Muscle layer of duodenum (tissue), 2 donors: ENCODE data around the gene HOXB5.

Experiments
- H3K27ac ChIP-seq: one replicate; pipeline ENCODE4 v1.7.0; 2013; ENCODE audit warnings: mild to moderate bottlenecking, low read length
- H3K27me3 ChIP-seq: one replicate; pipeline ENCODE4 v1.7.0; 2013; ENCODE audit warnings: low read depth, mild to moderate bottlenecking, control low read depth, low read length
- H3K36me3 ChIP-seq, 2 donors: one replicate each; pipeline ENCODE4 v1.7.0; 2013; ENCODE audit warnings: low read length in 2 of 2, control low read depth in 1 of 2, mild to moderate bottlenecking in 1 of 2; ENCODE audit not compliant: insufficient read depth in 2 of 2, control insufficient read depth in 1 of 2
- H3K4me1 ChIP-seq, 2 donors: one replicate each; pipeline ENCODE4 v1.7.0; 2013; ENCODE audit warnings: low read length in 2 of 2, mild to moderate bottlenecking in 2 of 2, control low read depth in 1 of 2, moderate library complexity in 1 of 2; ENCODE audit not compliant: insufficient read depth in 2 of 2, control insufficient read depth in 1 of 2
- H3K4me3 ChIP-seq, 2 donors: one replicate each; pipeline ENCODE4 v1.7.0; 2013; ENCODE audit warnings: low read length in 2 of 2, low read depth in 1 of 2, mild to moderate bottlenecking in 1 of 2
- H3K9me3 ChIP-seq, 2 donors: one replicate each; pipeline ENCODE4 v1.7.0; 2013; ENCODE audit warnings: low read length in 2 of 2, control low read depth in 1 of 2, mild to moderate bottlenecking in 1 of 2; ENCODE audit not compliant: control insufficient read depth in 1 of 2
- donor health status: healthy.

The HOXB5 gene

DNA sequence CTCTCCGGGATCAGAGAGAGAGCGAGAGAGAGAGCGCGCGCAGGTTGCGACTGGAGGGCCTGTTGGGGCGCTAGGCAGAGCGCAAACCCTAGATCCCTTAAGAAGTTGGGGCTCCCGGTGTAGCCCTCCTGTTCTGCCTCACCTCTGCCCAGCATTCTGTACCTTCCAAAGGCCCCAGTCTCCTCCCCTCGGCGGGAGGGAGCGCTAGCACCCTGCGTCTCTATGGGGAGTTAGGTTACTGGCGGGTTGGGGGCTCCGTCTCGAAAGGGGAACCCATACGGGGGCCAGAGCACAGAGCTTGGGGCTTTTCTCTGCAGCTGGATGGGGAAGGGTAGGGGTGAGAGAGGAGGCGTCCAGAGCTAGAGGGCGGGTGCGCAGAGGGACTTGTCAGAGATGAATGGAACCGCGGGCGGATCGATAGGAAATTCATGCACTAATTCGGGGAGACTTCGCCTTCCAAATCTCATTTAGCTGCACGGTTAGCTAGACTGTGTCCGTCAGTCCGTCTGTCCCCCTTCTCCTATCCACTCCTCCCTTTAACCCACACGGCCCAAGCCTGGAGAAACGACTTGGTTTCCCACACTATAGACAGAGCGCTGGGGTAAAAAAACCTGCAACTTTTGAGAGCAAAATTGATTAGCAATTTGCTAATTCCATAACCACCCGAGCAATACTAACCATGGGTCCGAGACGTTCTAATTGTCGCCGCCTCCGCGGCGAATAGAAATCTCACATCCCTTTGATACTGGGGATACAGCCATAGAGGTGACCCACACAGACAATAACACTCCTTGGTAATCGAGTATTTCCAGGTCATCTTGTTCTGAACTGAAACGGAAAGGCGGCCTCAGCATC is 14.7 kb downstream of the HOXB5 start:
- peak overlapping the region; percentile 69 to 72 for H3K4me3 ChIP-seq
- peaks cover 12 to 33% of the 10 kb centered on the region in 2 donors for H3K4me1 ChIP-seq
- H3K27me3 ChIP-seq, result peaks cover 20% of the 10 kb centered on the region

DNA sequence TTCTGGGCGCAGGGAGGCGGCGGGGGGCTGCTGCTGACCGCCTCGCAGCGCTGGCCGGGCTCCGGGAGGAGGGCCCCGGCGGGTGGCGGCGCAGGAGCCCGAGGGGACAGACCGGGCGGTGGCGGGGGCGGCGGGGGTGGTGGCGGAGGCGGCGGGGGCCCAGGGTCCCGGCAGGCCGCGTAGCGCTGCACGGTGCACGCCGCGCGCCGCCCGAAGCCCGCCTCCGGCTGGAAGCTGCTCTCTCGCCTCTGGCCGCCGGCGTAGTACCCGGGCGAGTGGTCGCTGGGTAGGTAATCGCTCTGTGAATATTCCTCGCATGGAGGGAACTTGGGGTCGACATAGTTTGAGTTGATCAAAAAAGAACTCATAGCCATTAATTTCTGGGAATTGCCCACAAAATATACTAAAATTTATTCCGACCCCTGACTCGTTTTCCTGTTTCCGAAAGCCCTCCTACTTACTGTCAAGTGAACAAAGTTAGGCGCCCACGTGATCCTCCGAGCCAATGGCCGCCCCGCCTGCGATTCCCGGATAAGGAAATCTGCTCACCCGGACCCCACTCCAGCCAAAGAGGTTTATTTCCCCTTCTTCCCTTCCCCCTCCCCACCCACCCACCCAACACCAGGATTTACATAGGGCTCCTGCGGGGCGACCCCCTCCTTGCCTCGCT is 15.5 kb downstream of the HOXB5 start, which contains the start of gene HOXB4:
TSS of gene HOXB4 (minus strand) at position 405 of the 670 bp plus-strand sequence. CDS start at position 374, 31 bp downstream.
- Histone ChIP-seq H3K36me3 (no peaks in the 10 kb centered on the region), H3K27me3 (peaks cover 13% of the 10 kb centered on the region), H3K4me1 (peaks cover 5 to 27% of the 10 kb centered on the region in 2 donors), H3K4me3 (peak within 1 kb of the TSS; percentile 69 to 72), H3K9me3 (no peaks in the 10 kb centered on the region), H3K27ac (peak within 1 kb of the TSS; percentile 84)

More for the DNA sequence above, 14.7 kb downstream of the HOXB5 start:
- H3K9me3 ChIP-seq, result no peaks in the 10 kb centered on the region
- no peaks in the 10 kb centered on the region for H3K36me3 ChIP-seq
- peak overlapping the region; percentile 84 for H3K27ac ChIP-seq

DNA sequence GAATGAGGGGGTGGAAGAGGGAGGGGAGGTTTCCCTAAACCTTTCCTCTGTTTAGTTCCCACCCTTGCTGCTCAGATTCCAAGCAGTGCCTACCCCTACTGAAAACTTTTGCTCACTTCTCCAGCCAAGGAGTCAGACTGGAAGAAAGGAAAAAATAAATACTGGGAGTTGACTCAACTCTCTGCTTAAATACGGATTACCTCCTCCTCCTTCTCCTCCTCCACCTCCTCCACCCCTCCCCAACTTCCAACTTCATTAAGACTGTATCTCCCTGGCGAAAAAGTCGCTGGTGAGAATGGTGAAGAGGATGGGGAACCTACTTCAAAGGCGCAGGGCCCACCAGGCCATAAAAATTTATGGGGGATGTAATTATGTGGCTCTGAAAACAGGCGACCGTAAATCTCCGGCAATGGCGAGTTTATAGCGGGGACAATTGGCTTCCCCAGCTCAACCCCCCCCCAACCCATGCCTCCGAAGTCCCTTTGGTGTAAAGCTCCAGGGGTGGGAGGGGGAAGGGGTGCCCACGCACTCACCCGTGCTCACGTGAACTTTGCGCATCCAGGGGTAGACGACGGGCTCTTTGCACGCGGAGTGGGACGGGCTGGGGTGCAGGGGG is 16.1 kb downstream of the HOXB5 start:
- no peaks in the 10 kb centered on the region for H3K9me3 ChIP-seq
- peak overlapping the region; percentile 58 to 72 for H3K4me3 ChIP-seq
- peak overlapping the region; percentile 83 for H3K27ac ChIP-seq
- H3K36me3 ChIP-seq, result no peaks in the 10 kb centered on the region
- H3K27me3 ChIP-seq, result peaks cover 12% of the 10 kb centered on the region
- H3K4me1 ChIP-seq, result peaks cover 5 to 27% of the 10 kb centered on the region in 2 donors

DNA sequence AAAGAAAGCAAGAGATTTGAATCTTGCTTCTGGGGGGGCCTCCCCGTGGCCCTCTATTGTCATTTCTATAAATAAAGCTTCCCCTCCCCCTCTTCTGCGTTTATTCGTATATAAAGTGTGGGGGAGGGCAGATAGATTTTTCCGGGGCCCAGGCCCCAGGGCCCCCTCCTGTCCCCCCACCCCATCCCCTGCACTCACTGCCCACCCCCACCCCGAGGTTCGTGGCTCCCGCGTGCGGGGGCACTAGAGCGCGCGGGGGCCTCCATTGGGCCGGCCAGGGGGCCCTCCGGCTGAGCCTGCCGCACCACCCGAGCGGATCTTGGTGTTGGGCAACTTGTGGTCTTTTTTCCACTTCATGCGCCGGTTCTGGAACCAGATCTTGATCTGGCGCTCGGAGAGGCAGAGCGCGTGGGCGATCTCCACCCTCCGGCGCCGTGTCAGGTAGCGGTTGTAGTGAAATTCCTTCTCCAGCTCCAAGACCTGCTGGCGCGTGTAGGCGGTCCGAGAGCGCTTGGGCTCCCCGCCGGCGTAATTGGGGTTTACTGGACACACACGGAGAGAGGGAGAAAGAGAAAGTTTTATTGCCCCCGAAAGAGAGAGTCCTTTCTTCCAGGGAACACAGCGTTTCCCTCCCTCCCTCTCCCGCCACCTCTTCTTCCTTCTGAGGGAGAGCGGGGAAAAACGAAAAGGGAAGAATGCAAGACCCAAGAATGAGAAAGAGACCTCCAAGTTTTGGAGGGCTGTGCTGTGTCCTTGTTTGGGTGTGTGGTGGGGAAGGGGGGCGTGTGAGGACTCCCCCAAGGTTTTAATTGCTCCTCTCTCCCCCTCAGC is 16.9 kb downstream of the HOXB5 start:
- Histone ChIP-seq H3K27me3 (peaks cover 9% of the 10 kb centered on the region), H3K27ac (peak overlapping the region; percentile 83), H3K9me3 (no peaks in the 10 kb centered on the region), H3K4me1 (peaks cover 5 to 34% of the 10 kb centered on the region in 2 donors), H3K36me3 (no peaks in the 10 kb centered on the region), H3K4me3 (peak overlapping the region; percentile 58 to 72)

DNA sequence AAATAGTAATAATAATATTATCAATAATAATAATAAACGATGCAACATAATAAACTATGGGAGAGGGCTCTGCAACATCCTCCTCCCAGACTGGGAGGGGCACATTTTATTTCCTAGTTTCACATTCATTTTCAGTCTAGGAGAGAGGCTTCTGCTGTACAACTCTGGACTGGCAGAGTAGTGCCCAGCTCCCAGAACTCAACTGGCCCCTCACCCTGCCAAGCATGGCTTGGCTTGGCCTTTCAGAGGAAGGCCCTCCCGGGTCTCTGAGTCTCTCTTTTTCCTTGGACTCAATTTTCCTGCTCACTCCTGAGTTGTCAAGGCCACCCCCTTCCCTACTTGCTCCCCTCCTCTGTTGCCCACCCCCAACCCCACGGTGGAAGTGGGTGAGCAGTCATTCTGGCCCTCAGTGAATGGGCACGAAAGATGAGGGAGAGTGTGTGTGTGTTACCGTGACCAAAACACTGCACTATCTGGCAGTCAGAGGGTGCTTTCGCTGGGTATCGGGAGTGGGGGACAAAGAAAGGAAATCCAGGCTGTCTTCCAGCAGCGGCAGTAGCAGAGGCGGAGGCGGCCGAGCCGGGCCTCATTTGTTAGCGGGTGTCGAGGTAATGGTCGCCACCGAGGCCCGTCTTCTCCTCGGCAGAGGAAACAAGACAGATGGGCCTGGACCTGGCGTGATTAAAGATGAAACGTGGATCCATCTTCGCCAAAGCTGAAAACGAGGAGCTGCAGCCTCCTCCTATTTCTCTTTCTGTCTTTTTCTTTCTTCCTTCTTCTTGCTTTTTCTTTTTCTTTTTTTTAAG is 17.7 kb downstream of the HOXB5 start:
- peaks cover 5 to 34% of the 10 kb centered on the region in 2 donors for H3K4me1 ChIP-seq
- peak overlapping the region; percentile 10 to 72 for H3K4me3 ChIP-seq
- H3K27ac ChIP-seq, result peak overlapping the region; percentile 78
- H3K27me3 ChIP-seq, result peaks cover 5% of the 10 kb centered on the region
- H3K9me3 ChIP-seq, result no peaks in the 10 kb centered on the region
- H3K36me3 ChIP-seq, result no peaks in the 10 kb centered on the region

DNA sequence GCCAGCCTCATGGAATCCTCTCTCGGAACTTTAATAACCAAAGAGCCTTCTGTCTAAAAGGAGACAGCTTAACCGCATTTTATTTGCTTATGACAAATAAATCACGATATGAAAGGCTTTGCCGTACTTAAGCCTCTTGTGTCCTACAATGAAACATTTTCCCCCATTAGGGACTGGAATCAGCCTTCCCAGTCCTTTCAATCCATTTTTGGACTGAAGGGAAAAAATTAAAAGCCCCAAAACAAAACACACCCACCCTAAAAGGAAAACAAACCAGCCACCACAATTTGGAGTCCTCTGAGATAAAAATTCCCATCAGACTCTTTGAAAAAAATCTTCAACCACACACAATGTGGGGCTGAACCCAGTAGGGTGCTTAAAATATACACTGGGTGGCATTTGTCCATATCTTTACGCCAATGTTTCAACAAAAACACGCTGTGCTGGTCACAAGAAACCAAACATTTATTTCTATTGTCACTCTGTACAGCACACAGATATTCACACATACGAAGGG is 18.5 kb downstream of the HOXB5 start:
- Histone ChIP-seq H3K36me3 (no peaks in the 10 kb centered on the region), H3K4me1 (peaks cover 5 to 37% of the 10 kb centered on the region in 2 donors), H3K9me3 (no peaks in the 10 kb centered on the region), H3K27ac (peak overlapping the region; percentile 90), H3K27me3 (no peaks in the 10 kb centered on the region), H3K4me3 (peak overlapping the region; percentile 55 to 62)

DNA sequence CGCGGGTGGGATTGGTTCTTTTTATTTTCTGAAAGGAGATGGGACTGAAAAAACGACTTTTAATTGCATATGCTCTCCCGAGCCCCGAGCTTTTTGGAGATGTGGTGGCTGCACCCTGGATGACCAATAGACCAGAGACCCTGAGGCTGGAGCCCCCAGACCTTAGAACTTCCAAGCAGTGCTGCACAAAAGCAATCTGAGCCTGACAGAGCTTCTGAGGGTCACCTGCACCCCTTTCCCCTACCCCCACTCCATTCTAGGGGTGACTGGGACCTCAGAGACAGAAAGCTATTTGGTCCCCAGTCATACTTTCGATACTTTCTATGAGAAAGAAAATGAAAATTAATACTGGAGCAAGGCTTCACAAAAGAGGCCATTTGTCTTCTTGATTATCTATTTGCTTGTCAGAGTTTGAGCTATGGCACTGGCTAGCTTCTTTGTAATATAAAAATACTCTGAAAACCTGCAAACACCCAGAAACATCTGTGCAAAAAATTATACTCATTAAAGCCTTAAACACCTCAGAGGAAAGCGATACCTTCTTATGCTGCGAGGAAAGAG is 19.0 kb downstream of the HOXB5 start:
- no peaks in the 10 kb centered on the region for H3K36me3 ChIP-seq
- H3K27me3 ChIP-seq, result no peaks in the 10 kb centered on the region
- peak overlapping the region; percentile 55 to 62 for H3K4me3 ChIP-seq
- peak overlapping the region; percentile 90 for H3K27ac ChIP-seq
- peaks cover 7 to 42% of the 10 kb centered on the region in 2 donors for H3K4me1 ChIP-seq
- H3K9me3 ChIP-seq, result no peaks in the 10 kb centered on the region

DNA sequence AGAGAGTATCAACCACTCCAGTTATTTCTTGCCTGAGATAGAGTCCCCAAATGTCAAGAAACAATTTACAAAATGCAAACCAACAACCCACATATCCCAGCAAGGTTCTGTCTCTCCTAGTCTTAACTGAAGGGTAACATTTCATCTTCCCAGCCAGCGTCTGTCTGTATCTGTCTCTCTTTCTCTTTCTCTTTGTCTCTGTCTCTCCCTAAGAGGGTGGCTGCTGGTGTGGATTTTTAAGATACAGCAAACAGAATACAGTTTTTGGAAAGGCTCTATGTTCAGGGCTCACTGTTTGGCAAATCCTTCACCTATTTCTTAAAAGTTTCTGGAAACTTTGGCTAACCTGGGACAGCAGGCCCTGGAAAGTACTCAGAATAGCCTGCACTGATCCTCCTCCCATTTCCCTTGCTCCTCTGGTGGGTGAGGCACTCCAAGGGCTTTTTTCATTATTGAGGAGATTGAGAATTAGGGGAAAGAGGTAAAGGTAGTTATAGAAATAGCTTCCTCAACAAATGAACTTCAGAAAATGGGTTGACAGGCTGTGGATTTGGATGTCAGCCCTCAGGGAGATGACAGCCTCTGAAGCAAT is 21.7 kb downstream of the HOXB5 start:
- H3K36me3 ChIP-seq, result no peaks in the 10 kb centered on the region
- H3K4me1 ChIP-seq, result peaks cover 14 to 67% of the 10 kb centered on the region in 2 donors
- H3K9me3 ChIP-seq, result no peaks in the 10 kb centered on the region
- peak overlapping the region; percentile 55 to 62 for H3K4me3 ChIP-seq
- H3K27ac ChIP-seq, result peak overlapping the region; percentile 90
- peaks cover 12% of the 10 kb centered on the region for H3K27me3 ChIP-seq

DNA sequence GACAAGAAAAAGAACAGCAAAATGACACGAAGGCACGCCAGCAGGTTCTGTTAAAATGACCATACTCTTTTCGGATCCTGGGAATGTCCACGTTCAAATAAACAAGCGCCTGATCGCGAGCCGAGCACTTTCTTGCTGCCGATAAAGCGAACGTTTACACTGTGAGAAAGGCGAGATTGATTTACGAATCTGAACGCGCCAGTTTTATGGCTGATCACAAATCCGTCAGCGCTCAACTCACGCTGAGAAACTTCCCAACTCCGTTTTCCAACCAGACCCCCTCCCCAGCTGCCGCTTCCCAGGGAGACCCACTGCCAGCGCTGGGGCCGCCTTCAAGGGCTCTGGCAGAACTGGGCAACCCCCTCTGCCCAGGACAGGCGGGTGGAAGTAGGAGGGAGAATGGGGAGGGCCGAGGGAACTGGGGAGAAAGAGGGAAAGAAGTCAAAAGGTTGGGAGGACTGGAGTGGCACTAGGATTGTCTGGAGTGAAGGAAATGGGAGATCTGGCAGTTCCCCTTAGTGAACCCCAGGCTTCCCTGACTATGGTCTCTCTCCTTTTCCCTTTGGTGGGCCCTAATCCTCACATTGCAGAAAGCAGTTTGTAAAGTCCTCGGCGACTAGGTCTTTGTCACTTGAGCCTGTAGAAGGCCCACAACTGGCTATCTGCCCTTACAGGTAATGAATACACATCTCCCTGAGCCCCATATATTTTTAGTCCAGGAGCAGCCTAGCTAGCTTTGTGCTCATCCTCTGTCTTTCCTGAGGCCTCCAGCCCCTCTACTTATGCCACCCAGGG is 22.4 kb downstream of the HOXB5 start:
- Histone ChIP-seq H3K27ac (peak overlapping the region; percentile 90), H3K27me3 (peaks cover 12% of the 10 kb centered on the region), H3K36me3 (no peaks in the 10 kb centered on the region), H3K4me1 (peaks cover 15 to 74% of the 10 kb centered on the region in 2 donors), H3K4me3 (peak overlapping the region; percentile 55 to 62), H3K9me3 (no peaks in the 10 kb centered on the region)
